Loucy (cell line): ENCODE results near the gene HS6ST2.

Experiments used
- H2AFZ ChIP-seq: fragments of 200-600 bp; sonication (generic); 2 replicates; pipeline ENCODE4 v1.6.0; 2016; ENCODE audit warnings: antibody characterized with exemption, mild to moderate bottlenecking, low read length, moderate library complexity
- H3F3A ChIP-seq: fragments of 200-600 bp; 2 replicates; pipeline ENCODE4 v1.6.0; 2016; ENCODE audit warnings: antibody characterized with exemption, low read depth, mild to moderate bottlenecking
- H3K27me3 ChIP-seq: fragments of 200-600 bp; sonication (generic); 2 replicates; pipeline ENCODE4 v1.6.1; 2014; ENCODE audit warnings: low read length, mild to moderate bottlenecking; ENCODE audit not compliant: insufficient read depth, poor library complexity, severe bottlenecking
- H3K36me3 ChIP-seq: fragments of 200-600 bp; sonication (generic); 2 replicates; pipeline ENCODE4 v1.6.1; 2016; ENCODE audit warnings: low read length; ENCODE audit not compliant: insufficient read depth
- H3K4me1 ChIP-seq: fragments of 200-600 bp; sonication (generic); 2 replicates; pipeline ENCODE4 v1.5.1; 2014; ENCODE audit warnings: low read length, mild to moderate bottlenecking; ENCODE audit not compliant: insufficient read depth, poor library complexity, severe bottlenecking
- H3K4me2 ChIP-seq: fragments of 200-600 bp; sonication (generic); 2 replicates; pipeline ENCODE4 v1.6.0; 2014; ENCODE audit warnings: antibody characterized with exemption, low read length, low read depth, mild to moderate bottlenecking; ENCODE audit not compliant: poor library complexity, severe bottlenecking
- H3K4me3 ChIP-seq: fragments of 200-600 bp; sonication (generic); 2 replicates; pipeline ENCODE4 v1.5.1; 2014; ENCODE audit warnings: low read length, mild to moderate bottlenecking, mixed read lengths; ENCODE audit not compliant: poor library complexity, severe bottlenecking
- H3K79me2 ChIP-seq: fragments of 200-600 bp; sonication (generic); 2 replicates; pipeline ENCODE4 v1.6.1; 2014; ENCODE audit warnings: low read length; ENCODE audit not compliant: insufficient read depth
- H3K9ac ChIP-seq: fragments of 200-600 bp; sonication (generic); 2 replicates; pipeline ENCODE4 v1.6.0; 2014; ENCODE audit warnings: mild to moderate bottlenecking, low read depth, low read length, moderate library complexity; ENCODE audit not compliant: poor library complexity, severe bottlenecking
- H3K9me2 ChIP-seq: fragments of 200-600 bp; sonication (generic); replicated peaks from 2 replicates; pipeline ENCODE4 v1.6.1; 2016; ENCODE audit warnings: low read depth, low read length, mixed read lengths
- H3K9me3 ChIP-seq: fragments of 200-600 bp; sonication (generic); 2 replicates; pipeline ENCODE4 v1.6.1; 2014; ENCODE audit warnings: mild to moderate bottlenecking, antibody characterized with exemption, low read length, low read depth; ENCODE audit not compliant: insufficient read depth
- H4K20me1 ChIP-seq: fragments of 200-600 bp; sonication (generic); 2 replicates; pipeline ENCODE4 v1.6.0; 2014; ENCODE audit warnings: antibody characterized with exemption, low read length, mild to moderate bottlenecking; ENCODE audit not compliant: insufficient read depth, poor library complexity, severe bottlenecking
- EZH2phosphoT487 ChIP-seq: fragments of 200-600 bp; IDR thresholded peaks from 2 replicates; pipeline ENCODE4 v1.6.1; 2018; ENCODE audit warnings: antibody characterized with exemption, mild to moderate bottlenecking, moderate library complexity, borderline replicate concordance
- TF ChIP-seq, protein P1 (sequence below): fragments of 200-600 bp; sonication (generic); conservative IDR thresholded peaks from 2 replicates; pipeline ENCODE4 v1.5.1; 2014; ENCODE audit warnings: mild to moderate bottlenecking, antibody characterized with exemption, low read length

Gene HS6ST2

GRCh38 chrX:132999209-132999608 lies 40.8 kb upstream of the HS6ST2 start:
- Histone ChIP-seq H4K20me1 (no peaks in the 10 kb centered on the region), H3K9me2 (no peaks in the 10 kb centered on the region), H3K9me3 (no peaks in the 10 kb centered on the region), H3K4me1 (no peaks in the 10 kb centered on the region), H3K36me3 (no peaks in the 10 kb centered on the region), H3K27me3 (no peaks in the 10 kb centered on the region), H2AFZ (no peak overlapping the region), H3K4me2 (no peak overlapping the region), H3K79me2 (no peaks in the 10 kb centered on the region), H3K4me3 (no peak overlapping the region), H3F3A (no peaks in the 10 kb centered on the region), H3K9ac (no peak overlapping the region)
- TF ChIP-seq, protein P1, sequence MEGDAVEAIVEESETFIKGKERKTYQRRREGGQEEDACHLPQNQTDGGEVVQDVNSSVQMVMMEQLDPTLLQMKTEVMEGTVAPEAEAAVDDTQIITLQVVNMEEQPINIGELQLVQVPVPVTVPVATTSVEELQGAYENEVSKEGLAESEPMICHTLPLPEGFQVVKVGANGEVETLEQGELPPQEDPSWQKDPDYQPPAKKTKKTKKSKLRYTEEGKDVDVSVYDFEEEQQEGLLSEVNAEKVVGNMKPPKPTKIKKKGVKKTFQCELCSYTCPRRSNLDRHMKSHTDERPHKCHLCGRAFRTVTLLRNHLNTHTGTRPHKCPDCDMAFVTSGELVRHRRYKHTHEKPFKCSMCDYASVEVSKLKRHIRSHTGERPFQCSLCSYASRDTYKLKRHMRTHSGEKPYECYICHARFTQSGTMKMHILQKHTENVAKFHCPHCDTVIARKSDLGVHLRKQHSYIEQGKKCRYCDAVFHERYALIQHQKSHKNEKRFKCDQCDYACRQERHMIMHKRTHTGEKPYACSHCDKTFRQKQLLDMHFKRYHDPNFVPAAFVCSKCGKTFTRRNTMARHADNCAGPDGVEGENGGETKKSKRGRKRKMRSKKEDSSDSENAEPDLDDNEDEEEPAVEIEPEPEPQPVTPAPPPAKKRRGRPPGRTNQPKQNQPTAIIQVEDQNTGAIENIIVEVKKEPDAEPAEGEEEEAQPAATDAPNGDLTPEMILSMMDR = no peak
- TF ChIP-seq EZH2phosphoT487 = no peak

- Histone ChIP-seq H3K9me3 (no peaks in the 10 kb centered on the region), H3K4me3 (no peak overlapping the region), H3K79me2 (no peaks in the 10 kb centered on the region), H3K9me2 (no peaks in the 10 kb centered on the region), H3K9ac (no peak overlapping the region), H3K4me2 (no peak overlapping the region), H3F3A (no peaks in the 10 kb centered on the region), H4K20me1 (no peaks in the 10 kb centered on the region), H3K36me3 (no peaks in the 10 kb centered on the region), H2AFZ (no peak overlapping the region), H3K4me1 (no peaks in the 10 kb centered on the region), H3K27me3 (no peaks in the 10 kb centered on the region)
- TF ChIP-seq, protein P1 = no peak
- TF ChIP-seq EZH2phosphoT487 = no peak
Measured at GRCh38 chrX:132990835-132991234, 32.4 kb upstream of the HS6ST2 start.

DNA sequence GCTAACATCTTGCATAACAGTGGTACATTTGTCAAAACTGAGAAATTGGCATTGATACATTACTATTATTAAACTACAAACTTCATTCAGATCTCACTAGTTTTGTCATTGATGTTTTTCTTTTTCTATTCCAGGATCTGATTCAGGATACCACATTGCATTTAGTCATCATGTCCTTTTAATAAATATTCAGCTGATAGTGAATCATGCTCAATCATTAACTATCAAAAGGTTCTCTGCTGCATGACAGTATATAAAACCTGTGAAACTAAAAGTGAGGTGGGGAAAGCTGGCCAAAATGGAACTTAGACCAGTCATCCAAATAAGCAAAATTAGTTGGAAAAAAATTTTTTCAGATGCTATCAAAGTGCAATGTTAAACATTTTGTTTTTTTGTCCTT lies 28.1 kb upstream of the HS6ST2 start:
- H3K79me2 ChIP-seq = no peaks in the 10 kb centered on the region
- H3K9me2 ChIP-seq = no peaks in the 10 kb centered on the region
- H3K4me3 ChIP-seq = no peak overlapping the region
- no peaks in the 10 kb centered on the region for H3F3A ChIP-seq
- no peaks in the 10 kb centered on the region for H3K9me3 ChIP-seq
- no peak for TF ChIP-seq EZH2phosphoT487
- TF ChIP-seq, protein P1 = no peak
- H2AFZ ChIP-seq = no peak overlapping the region
- H3K9ac ChIP-seq = no peak overlapping the region
- no peaks in the 10 kb centered on the region for H3K36me3 ChIP-seq
- H3K4me1 ChIP-seq = no peaks in the 10 kb centered on the region
- H3K4me2 ChIP-seq = no peak overlapping the region
- no peaks in the 10 kb centered on the region for H4K20me1 ChIP-seq
- no peaks in the 10 kb centered on the region for H3K27me3 ChIP-seq
